HepG2 (cell line): ENCODE results near the gene GNG3. TPM values are rescaled to one million over a fixed set of nuclear protein-coding genes. Genes with fewer than 3 reads are reported as not detected.
A peak's percentile ranks its signal among the peaks of the same experiment; 100 is the strongest.

ENCODE experiments used
- BCL3 ChIP-seq: sonication (generic); formaldehyde crosslinking; IDR thresholded peaks from 2 replicates; pipeline ENCODE4 v1.5.1; 2020; ENCODE audit warnings: mild to moderate bottlenecking, missing genetic modification reagents, moderate library complexity
- POLR2AphosphoS5 ChIP-seq: IDR thresholded peaks from 2 replicates; pipeline ENCODE4 v1.6.1; 2012; ENCODE audit warnings: low read depth, low read length
- RERE ChIP-seq: IDR thresholded peaks from 2 replicates; pipeline ENCODE4 v1.6.1; 2016; ENCODE audit warnings: low read depth, missing genetic modification reagents, missing compliant biosample characterization
- SIN3A ChIP-seq: IDR thresholded peaks from 2 replicates; pipeline ENCODE4 v1.6.1; 2011; ENCODE audit warnings: low read depth, mild to moderate bottlenecking, control low read depth, low read length, borderline replicate concordance
- TBX2 ChIP-seq: sonication (generic); formaldehyde crosslinking; IDR thresholded peaks from 2 replicates; pipeline ENCODE4 v1.5.0; 2020; ENCODE audit warnings: missing genetic modification reagents, mild to moderate bottlenecking, borderline replicate concordance
- TOPORS ChIP-seq: sonication (generic); formaldehyde crosslinking; IDR thresholded peaks from 2 replicates; pipeline ENCODE4 v1.8.0; 2023; ENCODE audit warnings: mild to moderate bottlenecking, missing genetic modification reagents
- XBP1 ChIP-seq: sonication (generic); formaldehyde crosslinking; IDR thresholded peaks from 2 replicates; pipeline ENCODE4 v1.5.0; 2020; ENCODE audit warnings: missing genetic modification reagents
- ZBTB7B ChIP-seq: sonication (generic); formaldehyde crosslinking; IDR thresholded peaks from 2 replicates; pipeline ENCODE4 v1.4.0; 2020; ENCODE audit warnings: missing genetic modification reagents
- ZFP90 ChIP-seq: sonication (generic); formaldehyde crosslinking; IDR thresholded peaks from 2 replicates; pipeline ENCODE4 v1.8.0; 2022; ENCODE audit warnings: missing genetic modification reagents, mild to moderate bottlenecking, inconsistent platforms, borderline replicate concordance
- ZFP91 ChIP-seq: sonication (generic); formaldehyde crosslinking; IDR thresholded peaks from 2 replicates; pipeline ENCODE4 v1.9.0; 2022; ENCODE audit warnings: missing genetic modification reagents, mild to moderate bottlenecking, borderline replicate concordance
- ZNF207 ChIP-seq: fragments of 450-650 bp; IDR thresholded peaks from 2 replicates; pipeline ENCODE4 v1.6.1; 2016; ENCODE audit warnings: antibody characterized with exemption, borderline replicate concordance
- ZNF225 ChIP-seq: sonication (generic); formaldehyde crosslinking; IDR thresholded peaks from 2 replicates; pipeline ENCODE4 v1.4.0; 2020; ENCODE audit warnings: mild to moderate bottlenecking, missing genetic modification reagents
- ZNF564 ChIP-seq: sonication (generic); formaldehyde crosslinking; IDR thresholded peaks from 2 replicates; pipeline ENCODE4 v1.8.1; 2023; ENCODE audit warnings: mild to moderate bottlenecking, missing genetic modification reagents
- ZNF781 ChIP-seq: sonication (generic); formaldehyde crosslinking; IDR thresholded peaks from 2 replicates; pipeline ENCODE4 v1.5.1; 2020; ENCODE audit warnings: borderline replicate concordance, mild to moderate bottlenecking, missing genetic modification reagents; ENCODE audit errors: not compliant biosample characterization
- polyA plus RNA-seq, 8 experiments: library from polyadenylated mRNA; depleted of rRNA in 3 of 8; stranded (reverse) in 7 of 8; unstranded in 1 of 8; fragments of >200 nt; fragmentation: Illumina TruSeq in 4 of 8; extraction: Trizol in 4 of 8; gene quantifications; 2 replicates each; pipeline versions ENCODE4 v1.2.1 to v1.2.3, GENCODE V29; 2011 to 2016; ENCODE audit warnings: low read depth in 4 of 8, missing spikeins in 1 of 8, mixed read lengths in 1 of 8; ENCODE audit not compliant: insufficient read depth in 1 of 8
- total RNA-seq, 5 experiments: library from RNA; depleted of rRNA; stranded (reverse); fragments of >200 nt; fragmentation: Illumina TruSeq; extraction: Trizol; gene quantifications; 2 replicates each; pipeline ENCODE4 v1.2.3, GENCODE V29; 2016; ENCODE audit warnings: low read depth in 1 of 5
- TF ChIP-seq, protein P1 (sequence below): sonication (generic); formaldehyde crosslinking; IDR thresholded peaks from 2 replicates; pipeline ENCODE4 v1.5.1; 2020; ENCODE audit warnings: mild to moderate bottlenecking, missing genetic modification reagents

GNG3 gene
- total and polyA plus RNA-seq, 2 of the 13 experiments (the other 11 are each of a cell fraction or from before 2014, with no cell fraction given): not detected

DNA sequence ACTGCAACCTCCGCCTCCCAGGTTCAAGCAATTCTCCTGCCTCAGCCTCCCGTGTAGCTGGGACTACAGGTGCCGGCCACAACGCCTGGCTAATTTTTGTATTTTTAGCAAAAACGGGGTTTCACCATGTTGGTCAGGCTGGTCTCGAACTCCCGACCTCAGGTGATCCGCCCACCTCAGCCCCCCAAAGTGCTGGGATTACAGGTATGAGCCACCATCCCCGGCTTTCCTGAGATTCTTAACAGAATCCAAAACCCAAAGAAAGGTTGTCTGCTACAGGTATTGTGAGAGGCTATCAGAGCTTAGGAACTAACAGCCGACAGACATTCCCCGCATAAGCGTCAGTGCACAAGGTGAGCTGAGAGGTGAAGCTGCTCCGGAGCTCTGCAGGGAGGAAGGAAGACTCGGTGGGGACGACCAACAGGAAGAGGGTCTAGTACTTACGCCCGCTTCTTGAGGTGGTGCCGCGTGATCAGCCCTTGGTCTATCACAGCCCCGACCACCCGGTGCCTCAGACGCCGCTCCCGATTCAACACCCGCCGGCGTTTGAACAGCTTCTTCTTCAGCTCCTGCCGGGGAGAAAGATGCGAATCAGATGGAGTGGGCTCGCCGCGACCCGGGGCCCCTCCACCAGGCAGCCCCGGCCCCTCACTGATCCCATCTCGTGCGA lies 42.9 kb upstream of the GNG3 start (continued):
- TF ChIP-seq RERE (CRISPR knock-in tag) (no peak), BCL3 (no peak), ZFP90 (CRISPR knock-in tag) (peak; percentile 20; the same call in 1 of the 2 replicates), ZNF225 (CRISPR knock-in tag) (no peak), ZNF207 (no peak), ZBTB7B (no peak; the same call in 1 of the 2 replicates), TBX2 (CRISPR knock-in tag) (no peak; the same call in none of the 2 replicates), TOPORS (CRISPR knock-in tag) (no peak), POLR2AphosphoS5 (no peak), ZFP91 (CRISPR knock-in tag) (no peak), ZNF564 (no peak), XBP1 (CRISPR knock-in tag) (no peak), ZNF781 (CRISPR knock-in tag) (peak; percentile 24), SIN3A (no peak)
- TF ChIP-seq, protein P1, sequence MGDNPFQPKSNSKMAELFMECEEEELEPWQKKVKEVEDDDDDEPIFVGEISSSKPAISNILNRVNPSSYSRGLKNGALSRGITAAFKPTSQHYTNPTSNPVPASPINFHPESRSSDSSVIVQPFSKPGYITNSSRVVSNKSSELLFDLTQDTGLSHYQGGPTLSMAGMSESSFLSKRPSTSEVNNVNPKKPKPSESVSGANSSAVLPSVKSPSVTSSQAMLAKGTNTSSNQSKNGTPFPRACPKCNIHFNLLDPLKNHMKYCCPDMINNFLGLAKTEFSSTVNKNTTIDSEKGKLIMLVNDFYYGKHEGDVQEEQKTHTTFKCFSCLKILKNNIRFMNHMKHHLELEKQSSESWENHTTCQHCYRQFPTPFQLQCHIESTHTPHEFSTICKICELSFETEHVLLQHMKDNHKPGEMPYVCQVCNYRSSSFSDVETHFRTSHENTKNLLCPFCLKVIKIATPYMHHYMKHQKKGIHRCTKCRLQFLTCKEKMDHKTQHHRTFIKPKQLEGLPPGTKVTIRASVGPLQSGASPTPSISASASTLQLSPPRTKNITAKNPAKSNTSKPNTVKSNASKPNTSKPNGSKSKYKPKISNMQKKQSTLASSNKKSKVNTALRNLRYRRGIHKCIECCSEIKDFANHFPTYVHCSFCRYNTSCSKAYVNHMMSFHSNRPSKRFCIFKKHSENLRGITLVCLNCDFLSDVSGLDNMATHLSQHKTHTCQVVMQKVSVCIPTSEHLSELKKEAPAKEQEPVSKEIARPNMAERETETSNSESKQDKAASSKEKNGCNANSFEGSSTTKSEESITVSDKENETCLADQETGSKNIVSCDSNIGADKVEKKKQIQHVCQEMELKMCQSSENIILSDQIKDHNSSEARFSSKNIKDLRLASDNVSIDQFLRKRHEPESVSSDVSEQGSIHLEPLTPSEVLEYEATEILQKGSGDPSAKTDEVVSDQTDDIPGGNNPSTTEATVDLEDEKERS: no peak
